ENCODE data around the gene LUC7L3.

The LUC7L3 gene

DNA sequence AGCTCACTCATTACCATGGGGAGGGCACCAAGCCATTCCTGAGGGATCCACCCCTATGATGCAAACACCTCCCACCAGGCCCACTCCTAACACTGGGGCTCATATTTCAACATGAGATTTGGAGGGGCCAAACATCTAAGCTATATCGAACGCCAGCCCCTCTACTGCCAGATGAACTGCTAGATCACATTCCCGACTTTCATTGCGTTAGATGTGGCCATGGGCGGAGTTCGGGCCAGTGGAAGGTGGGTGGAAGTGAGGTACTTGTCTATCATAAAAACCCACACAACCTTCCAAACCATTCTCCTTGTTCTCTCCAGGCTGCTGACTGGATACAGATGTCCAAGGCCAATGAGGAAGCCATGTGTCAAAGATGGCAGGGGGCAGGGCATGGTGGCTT is 75.0 kb downstream of the LUC7L3 start:
- Histone ChIP-seq H3K9ac (ENCODE audit: low read length) (no peak overlapping the region), H3K79me1 (replicated peaks; ENCODE audit: low read length, poor library complexity, severe bottlenecking) (no peaks in the 10 kb centered on the region), H2BK15ac (ENCODE audit: low read depth, poor library complexity, severe bottlenecking) (no peak overlapping the region), H3K9me3 (ENCODE audit: control insufficient read depth, low read length) (no peaks in the 10 kb centered on the region), H3K27ac (ENCODE audit: low read length, poor library complexity, severe bottlenecking) (no peak overlapping the region), H3K14ac (ENCODE audit: low read length in 2 of 2) (no peak overlapping the region), H2BK12ac (ENCODE audit: low read length in 2 of 2) (no peak overlapping the region), H2AK5ac (ENCODE audit: low read length, severe bottlenecking) (no peak overlapping the region), H3K4me1 (ENCODE audit: control insufficient read depth, insufficient read depth, low read depth, low read length) (no peaks in the 10 kb centered on the region), H2BK120ac (ENCODE audit: low read depth, low read length) (no peak overlapping the region), H2BK5ac (ENCODE audit: low read depth, low read length, poor library complexity, severe bottlenecking) (no peak overlapping the region), H2AFZ (ENCODE audit: low read depth, low read length) (no peak overlapping the region), H3K27me3 (ENCODE audit: control insufficient read depth in 1 of 2, insufficient read depth in 1 of 2, low read length in 2 of 2) (no peaks in the 10 kb centered on the region), H3K18ac (ENCODE audit: low read depth in 1 of 2, low read length in 2 of 2) (no peak overlapping the region), H4K91ac (ENCODE audit: low read length) (no peak overlapping the region), H3K36me3 (ENCODE audit: control insufficient read depth in 1 of 2, insufficient read depth in 2 of 2, low read depth in 1 of 2, low read length in 2 of 2) (no peaks in the 10 kb centered on the region), H3K4me3 (ENCODE audit: insufficient read depth in 1 of 2, low read depth in 1 of 2, low read length in 2 of 2) (no peak overlapping the region), H3K23ac (ENCODE audit: low read length in 2 of 2) (no peak overlapping the region), H4K8ac (ENCODE audit: low read length) (no peak overlapping the region), H3K4me2 (ENCODE audit: low read length, poor library complexity, severe bottlenecking) (no peak overlapping the region), H3K4ac (ENCODE audit: low read depth in 1 of 2, low read length in 2 of 2) (no peak overlapping the region)
- DNase-seq = no peak
- WGBS = 100% methylated on average over 2 of the region's 6 CpGs

DNA sequence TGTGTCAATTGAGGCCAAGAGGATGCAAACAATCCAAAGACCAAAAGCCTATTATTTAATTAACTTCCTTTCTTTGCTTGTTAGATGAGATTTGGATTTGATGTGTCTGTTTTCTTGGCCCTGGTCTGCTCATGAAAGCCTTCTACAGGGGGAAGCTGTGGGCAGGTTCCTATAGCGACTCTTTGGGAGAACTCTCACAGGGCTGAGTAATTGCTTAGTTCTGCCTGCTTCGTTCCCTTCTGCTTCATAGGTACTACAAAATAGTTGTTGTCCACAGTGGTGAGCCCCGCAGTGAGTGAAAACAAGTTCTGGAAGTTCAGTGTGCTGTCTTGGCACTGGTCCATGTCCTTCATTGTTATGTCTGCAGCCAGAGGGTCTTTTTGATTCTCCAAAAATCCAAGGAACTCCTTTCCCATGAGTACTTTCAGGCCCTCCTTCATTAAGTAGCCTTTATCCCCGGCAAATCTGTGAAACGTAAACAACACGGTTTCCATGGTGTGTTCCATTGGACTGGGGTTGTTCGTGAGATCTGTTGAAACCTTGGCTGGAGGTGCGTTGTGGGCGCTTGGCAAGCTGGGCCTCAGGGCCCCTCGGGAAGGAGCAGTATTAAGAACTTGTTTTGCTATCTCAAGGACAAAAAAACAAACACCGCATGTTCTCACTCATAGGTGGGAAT is 77.9 kb downstream of the LUC7L3 start:
- H3K4ac ChIP-seq (ENCODE audit: low read depth in 1 of 2, low read length in 2 of 2) = no peak overlapping the region
- no peaks in the 10 kb centered on the region for H3K9me3 ChIP-seq (ENCODE audit: control insufficient read depth, low read length)
- H3K9ac ChIP-seq (ENCODE audit: low read length) = no peak overlapping the region
- no peak overlapping the region for H2AFZ ChIP-seq (ENCODE audit: low read depth, low read length)
- no peak overlapping the region for H2BK120ac ChIP-seq (ENCODE audit: low read depth, low read length)
- H3K79me1 ChIP-seq (replicated peaks; ENCODE audit: low read length, poor library complexity, severe bottlenecking) = no peaks in the 10 kb centered on the region
- H4K8ac ChIP-seq (ENCODE audit: low read length) = no peak overlapping the region
- H4K91ac ChIP-seq (ENCODE audit: low read length) = no peak overlapping the region
- no peak overlapping the region for H2AK5ac ChIP-seq (ENCODE audit: low read length, severe bottlenecking)
- H3K27ac ChIP-seq (ENCODE audit: low read length, poor library complexity, severe bottlenecking) = no peak overlapping the region
- no peak overlapping the region for H3K14ac ChIP-seq (ENCODE audit: low read length in 2 of 2)
- no peak overlapping the region for H2BK12ac ChIP-seq (ENCODE audit: low read length in 2 of 2)
- H3K36me3 ChIP-seq (ENCODE audit: control insufficient read depth in 1 of 2, insufficient read depth in 2 of 2, low read depth in 1 of 2, low read length in 2 of 2) = no peaks in the 10 kb centered on the region
- H2BK15ac ChIP-seq (ENCODE audit: low read depth, poor library complexity, severe bottlenecking) = no peak overlapping the region
- WGBS = 77% methylated on average over 9 of the region's 11 CpGs
- no peak overlapping the region for H3K4me3 ChIP-seq (ENCODE audit: insufficient read depth in 1 of 2, low read depth in 1 of 2, low read length in 2 of 2)
- no peaks in the 10 kb centered on the region for H3K4me1 ChIP-seq (ENCODE audit: control insufficient read depth, insufficient read depth, low read depth, low read length)
- no peak for DNase-seq
- no peak overlapping the region for H3K23ac ChIP-seq (ENCODE audit: low read length in 2 of 2)
- H3K18ac ChIP-seq (ENCODE audit: low read depth in 1 of 2, low read length in 2 of 2) = no peak overlapping the region
- peaks cover 0 to 8% of the 10 kb centered on the region in 2 experiments for H3K27me3 ChIP-seq (ENCODE audit: control insufficient read depth in 1 of 2, insufficient read depth in 1 of 2, low read length in 2 of 2)
- H3K4me2 ChIP-seq (ENCODE audit: low read length, poor library complexity, severe bottlenecking) = no peak overlapping the region
- H2BK5ac ChIP-seq (ENCODE audit: low read depth, low read length, poor library complexity, severe bottlenecking) = no peak overlapping the region

DNA sequence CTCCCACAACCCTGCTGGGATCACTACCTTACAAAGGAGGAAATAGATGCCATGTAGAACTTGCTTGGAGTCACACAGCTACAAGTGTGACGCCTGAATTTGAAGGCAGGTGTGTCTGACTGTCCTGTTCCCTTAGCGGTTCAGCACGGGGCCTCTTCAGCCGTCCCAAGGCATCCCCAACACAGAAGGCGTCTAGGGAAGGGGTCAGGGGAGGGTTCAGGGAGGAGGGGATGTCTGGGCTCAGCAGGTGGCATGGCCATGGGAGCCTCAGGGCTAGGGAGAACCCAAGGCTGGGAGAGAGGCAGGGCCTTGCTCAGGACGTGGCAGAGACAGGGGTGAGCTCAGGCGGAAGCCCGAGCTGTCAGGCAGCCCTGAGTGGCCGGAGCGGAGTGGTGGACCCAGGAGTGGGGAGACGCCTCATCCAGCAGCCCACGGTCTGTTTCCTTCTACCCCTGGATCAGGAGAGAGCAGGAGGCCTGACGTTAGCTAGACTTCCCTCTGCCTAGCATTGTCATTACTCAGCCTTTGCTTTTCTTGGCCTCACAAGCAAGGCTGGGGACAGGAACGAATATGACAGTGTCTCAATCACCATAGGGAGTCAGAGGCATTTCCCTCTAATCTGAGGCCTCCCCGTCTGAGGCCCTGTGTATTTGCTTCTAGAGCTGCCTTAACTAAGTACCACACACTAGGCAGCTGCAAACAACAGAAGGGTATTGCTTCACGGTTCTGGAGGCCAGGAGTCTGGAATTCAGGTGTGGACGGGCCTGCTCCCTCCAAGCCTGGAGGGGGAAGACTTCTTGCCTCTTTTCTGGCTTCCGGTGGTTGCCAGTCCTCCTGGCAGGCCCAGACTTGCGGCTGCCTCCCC is 79.3 kb downstream of the LUC7L3 start:
- no peak overlapping the region for H3K14ac ChIP-seq (ENCODE audit: low read length in 2 of 2)
- H2BK15ac ChIP-seq (ENCODE audit: low read depth, poor library complexity, severe bottlenecking) = no peak overlapping the region
- no peak overlapping the region for H3K4me3 ChIP-seq (ENCODE audit: insufficient read depth in 1 of 2, low read depth in 1 of 2, low read length in 2 of 2)
- no peak overlapping the region for H4K8ac ChIP-seq (ENCODE audit: low read length)
- no peak overlapping the region for H2AK5ac ChIP-seq (ENCODE audit: low read length, severe bottlenecking)
- H3K27ac ChIP-seq (ENCODE audit: low read length, poor library complexity, severe bottlenecking) = no peak overlapping the region
- 80% methylated on average over 19 of the region's 19 CpGs for WGBS
- H2BK12ac ChIP-seq (ENCODE audit: low read length in 2 of 2) = no peak overlapping the region
- H2BK5ac ChIP-seq (ENCODE audit: low read depth, low read length, poor library complexity, severe bottlenecking) = no peak overlapping the region
- no peak overlapping the region for H3K23ac ChIP-seq (ENCODE audit: low read length in 2 of 2)
- no peaks in the 10 kb centered on the region for H3K4me1 ChIP-seq (ENCODE audit: control insufficient read depth, insufficient read depth, low read depth, low read length)
- no peak overlapping the region for H3K4ac ChIP-seq (ENCODE audit: low read depth in 1 of 2, low read length in 2 of 2)
- H3K4me2 ChIP-seq (ENCODE audit: low read length, poor library complexity, severe bottlenecking) = no peak overlapping the region
- no peaks in the 10 kb centered on the region for H3K9me3 ChIP-seq (ENCODE audit: control insufficient read depth, low read length)
- no peak for DNase-seq
- H2BK120ac ChIP-seq (ENCODE audit: low read depth, low read length) = no peak overlapping the region
- no peak overlapping the region for H4K91ac ChIP-seq (ENCODE audit: low read length)
- H2AFZ ChIP-seq (ENCODE audit: low read depth, low read length) = no peak overlapping the region
- H3K79me1 ChIP-seq (replicated peaks; ENCODE audit: low read length, poor library complexity, severe bottlenecking) = no peaks in the 10 kb centered on the region
- no peaks in the 10 kb centered on the region for H3K36me3 ChIP-seq (ENCODE audit: control insufficient read depth in 1 of 2, insufficient read depth in 2 of 2, low read depth in 1 of 2, low read length in 2 of 2)
- H3K18ac ChIP-seq (ENCODE audit: low read depth in 1 of 2, low read length in 2 of 2) = no peak overlapping the region
- H3K9ac ChIP-seq (ENCODE audit: low read length) = no peak overlapping the region
- H3K27me3 ChIP-seq (ENCODE audit: control insufficient read depth in 1 of 2, insufficient read depth in 1 of 2, low read length in 2 of 2) = peaks cover 0 to 8% of the 10 kb centered on the region in 2 experiments

DNA sequence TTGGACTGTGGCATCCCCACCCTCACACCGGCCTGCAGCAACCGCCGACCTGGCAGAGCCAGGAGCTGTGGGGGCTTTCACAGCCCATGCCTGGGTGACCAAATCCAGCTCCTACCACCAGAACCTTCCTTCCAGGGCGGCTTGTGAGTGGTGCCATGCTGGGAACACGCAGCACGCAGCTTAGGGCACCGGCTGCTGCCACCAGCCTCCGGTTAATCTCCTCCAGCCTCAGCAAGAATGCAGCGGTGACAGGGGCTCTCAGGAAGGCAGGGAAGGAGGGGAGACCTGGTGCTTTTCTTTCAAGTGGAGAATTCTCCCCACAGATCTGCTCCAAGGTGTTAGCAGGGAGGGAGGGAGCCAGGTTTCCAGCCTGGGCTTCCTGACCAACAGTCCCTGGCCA is 80.2 kb downstream of the LUC7L3 start:
- no peak overlapping the region for H2AFZ ChIP-seq (ENCODE audit: low read depth, low read length)
- no peak overlapping the region for H3K9ac ChIP-seq (ENCODE audit: low read length)
- H4K8ac ChIP-seq (ENCODE audit: low read length) = no peak overlapping the region
- H2BK120ac ChIP-seq (ENCODE audit: low read depth, low read length) = no peak overlapping the region
- H3K18ac ChIP-seq (ENCODE audit: low read depth in 1 of 2, low read length in 2 of 2) = no peak overlapping the region
- H2BK15ac ChIP-seq (ENCODE audit: low read depth, poor library complexity, severe bottlenecking) = no peak overlapping the region
- no peak overlapping the region for H2BK5ac ChIP-seq (ENCODE audit: low read depth, low read length, poor library complexity, severe bottlenecking)
- no peak overlapping the region for H3K4me2 ChIP-seq (ENCODE audit: low read length, poor library complexity, severe bottlenecking)
- peak overlapping the region in 1 of 2 experiments; percentile 52 for H2BK12ac ChIP-seq (ENCODE audit: low read length in 2 of 2)
- 96% methylated on average over 8 of the region's 9 CpGs for WGBS
- no peak overlapping the region for H4K91ac ChIP-seq (ENCODE audit: low read length)
- no peak overlapping the region for H2AK5ac ChIP-seq (ENCODE audit: low read length, severe bottlenecking)
- no peak overlapping the region for H3K27ac ChIP-seq (ENCODE audit: low read length, poor library complexity, severe bottlenecking)
- H3K4me3 ChIP-seq (ENCODE audit: insufficient read depth in 1 of 2, low read depth in 1 of 2, low read length in 2 of 2) = no peak overlapping the region
- H3K79me1 ChIP-seq (replicated peaks; ENCODE audit: low read length, poor library complexity, severe bottlenecking) = no peaks in the 10 kb centered on the region
- peaks cover 0 to 8% of the 10 kb centered on the region in 2 experiments for H3K27me3 ChIP-seq (ENCODE audit: control insufficient read depth in 1 of 2, insufficient read depth in 1 of 2, low read length in 2 of 2)
- H3K23ac ChIP-seq (ENCODE audit: low read length in 2 of 2) = no peak overlapping the region
- DNase-seq = no peak
- no peak overlapping the region for H3K4ac ChIP-seq (ENCODE audit: low read depth in 1 of 2, low read length in 2 of 2)
- no peaks in the 10 kb centered on the region for H3K36me3 ChIP-seq (ENCODE audit: control insufficient read depth in 1 of 2, insufficient read depth in 2 of 2, low read depth in 1 of 2, low read length in 2 of 2)
- H3K9me3 ChIP-seq (ENCODE audit: control insufficient read depth, low read length) = no peaks in the 10 kb centered on the region
- no peak overlapping the region for H3K14ac ChIP-seq (ENCODE audit: low read length in 2 of 2)
- no peaks in the 10 kb centered on the region for H3K4me1 ChIP-seq (ENCODE audit: control insufficient read depth, insufficient read depth, low read depth, low read length)
